ENCODE measurements around the gene LRCH1.

LRCH1 gene

GRCh38 chr13:46665248-46665632 is 112.3 kb downstream of the LRCH1 start:
- no peak for DNase-seq (ENCODE audit: low read depth in 1 of 2, low spot score in 1 of 2)
- H3K27ac ChIP-seq (replicated peaks) = no peak overlapping the region
- TF ChIP-seq SPI1 (IDR thresholded peaks at IDR 0.05; ENCODE audit: borderline replicate concordance, low read depth) (no peak), POLR2AphosphoS5 (IDR thresholded peaks at IDR 0.05; ENCODE audit: low read depth) (no peak)
- no peaks in the 10 kb centered on the region for H3K27me3 ChIP-seq (ENCODE audit: insufficient read depth, poor library complexity, severe bottlenecking)
- H3K4me3 ChIP-seq (replicated peaks; ENCODE audit: insufficient read depth, low read length) = no peak overlapping the region

- Histone ChIP-seq H3K27ac (replicated peaks) (no peak overlapping the region), H3K4me3 (replicated peaks; ENCODE audit: insufficient read depth, low read length) (no peak overlapping the region), H3K27me3 (ENCODE audit: insufficient read depth, poor library complexity, severe bottlenecking) (no peaks in the 10 kb centered on the region)
- TF ChIP-seq GABPA (IDR thresholded peaks at IDR 0.05; ENCODE audit: low read depth) = no peak
- TF ChIP-seq POLR2AphosphoS5 (IDR thresholded peaks at IDR 0.05; ENCODE audit: low read depth) = no peak
- no peak for TF ChIP-seq REST (IDR thresholded peaks at IDR 0.05; ENCODE audit: insufficient replicate concordance, low read depth)
- DNase-seq (ENCODE audit: low read depth in 1 of 2, low spot score in 1 of 2) = no peak
Measured at GRCh38 chr13:46665633-46666482, 112.9 kb downstream of the LRCH1 start.

GRCh38 chr13:46666727-46667456 is 113.9 kb downstream of the LRCH1 start:
- no peak overlapping the region for H3K4me3 ChIP-seq (replicated peaks; ENCODE audit: insufficient read depth, low read length)
- no peak for TF ChIP-seq GABPA (IDR thresholded peaks at IDR 0.05; ENCODE audit: low read depth)
- TF ChIP-seq POLR2AphosphoS5 (IDR thresholded peaks at IDR 0.05; ENCODE audit: low read depth) = no peak
- no peak for TF ChIP-seq REST (IDR thresholded peaks at IDR 0.05; ENCODE audit: insufficient replicate concordance, low read depth)
- H3K27me3 ChIP-seq (ENCODE audit: insufficient read depth, poor library complexity, severe bottlenecking) = no peaks in the 10 kb centered on the region
- no peak overlapping the region for H3K27ac ChIP-seq (replicated peaks)
- no peak for DNase-seq (ENCODE audit: low read depth in 1 of 2, low spot score in 1 of 2)

- Histone ChIP-seq H3K4me3 (replicated peaks; ENCODE audit: insufficient read depth, low read length) (no peak overlapping the region), H3K27me3 (ENCODE audit: insufficient read depth, poor library complexity, severe bottlenecking) (no peaks in the 10 kb centered on the region), H3K27ac (replicated peaks) (no peak overlapping the region)
- TF ChIP-seq GABPA (IDR thresholded peaks at IDR 0.05; ENCODE audit: low read depth) = no peak
- no peak for TF ChIP-seq SPI1 (IDR thresholded peaks at IDR 0.05; ENCODE audit: borderline replicate concordance, low read depth)
- TF ChIP-seq POLR2AphosphoS5 (IDR thresholded peaks at IDR 0.05; ENCODE audit: low read depth) = no peak
- TF ChIP-seq CTCF (IDR thresholded peaks at IDR 0.05; ENCODE audit: insufficient read depth, low read length) = no peak
- no peak for TF ChIP-seq REST (IDR thresholded peaks at IDR 0.05; ENCODE audit: insufficient replicate concordance, low read depth)
- DNase-seq (ENCODE audit: low read depth in 1 of 2, low spot score in 1 of 2) = no peak
Measured at GRCh38 chr13:46667687-46668281, 114.8 kb downstream of the LRCH1 start.

All from HL-60 (cell line).